ENCODE results near the gene DBP. TPM values are rescaled to one million over a fixed set of nuclear protein-coding genes. Genes with fewer than 3 reads are reported as not detected.
A peak's percentile ranks its signal among the peaks of the same experiment; 100 is the strongest.

Gene DBP
- total RNA-seq, 1 experiment from 2014 or later = 12.6 TPM

DNA sequence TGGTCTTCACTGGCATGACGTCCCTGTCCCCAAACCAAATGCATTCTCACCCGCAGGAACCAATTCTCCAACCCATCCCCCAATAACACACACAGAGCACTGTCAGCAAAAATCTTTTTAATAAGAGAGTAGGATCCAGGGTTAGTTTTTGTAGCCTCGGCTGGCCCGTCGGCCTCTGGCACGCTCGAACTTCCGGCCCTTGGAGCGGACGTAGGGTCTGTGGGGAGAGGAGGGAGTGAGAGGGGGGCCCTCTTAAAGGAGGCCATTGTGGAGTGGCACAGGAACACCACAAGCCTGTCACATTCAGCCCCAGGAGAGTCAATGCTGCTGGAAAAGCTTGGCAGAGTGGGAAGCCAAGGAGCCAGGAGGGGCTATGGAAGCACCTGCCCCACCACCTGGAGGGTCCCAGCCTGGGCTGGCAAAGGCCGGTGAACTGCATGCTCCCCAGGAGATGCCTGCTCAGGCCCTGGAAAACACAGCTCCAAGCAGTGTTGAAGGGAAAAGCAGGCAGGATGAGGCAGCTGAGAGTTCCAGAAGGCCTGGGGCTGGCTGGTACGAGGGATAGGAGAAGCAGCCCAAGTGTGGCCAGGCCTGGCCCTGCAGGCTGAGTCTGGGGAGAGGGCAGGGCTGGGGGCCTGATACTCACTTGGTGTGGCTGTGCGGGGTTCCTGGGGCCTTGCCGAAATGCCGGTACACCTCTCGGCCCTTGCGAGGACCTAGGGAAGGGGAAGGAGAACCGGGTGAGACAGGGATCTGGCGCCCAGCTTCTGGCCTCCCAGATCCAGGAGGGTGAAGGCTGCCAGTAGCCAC lies 21.7 kb downstream of the DBP start:
- H3K23ac ChIP-seq (ENCODE audit: insufficient read length, low read depth, low read length) = no peak overlapping the region
- Mint-ChIP-seq H3K4me3 (peak overlapping the region; percentile 42 to 66), H3K27ac (peak overlapping the region; percentile 89 to 96 (median 89)), H3K4me1 (peaks cover 40 to 54% of the 10 kb centered on the region in 2 experiments), H3K27me3 (ENCODE audit: low read depth) (no peaks in the 10 kb centered on the region; the same call in 1 of the 2 replicates), H3K36me3 (ENCODE audit: insufficient read depth in 1 of 3, low read depth in 3 of 3) (peaks cover 36 to 58% (median 53%) of the 10 kb centered on the region in 3 experiments), H3K9me3 (no peaks in the 10 kb centered on the region; a peak in 2 of 5 replicates)
- H3K27ac ChIP-seq (ENCODE audit: insufficient read length, low read depth, low read length) = peak overlapping the region; percentile 47
- peaks cover 18% of the 10 kb centered on the region for H3K79me2 ChIP-seq (ENCODE audit: insufficient read depth, low read length)
- H3T11ph ChIP-seq (ENCODE audit: low read length) = no peak overlapping the region
- no CpG with 5 or more reads among the region's 19 CpGs for WGBS (ENCODE audit: extremely low coverage, insufficient read length, low lambda C conversion rate)
- H3K9me3 ChIP-seq (ENCODE audit: control insufficient read depth, low read depth, low read length) = no peaks in the 10 kb centered on the region
- no peak overlapping the region for H3K4ac ChIP-seq (ENCODE audit: low read depth, low read length)
- no peak overlapping the region for H4K91ac ChIP-seq (ENCODE audit: insufficient read length, low read depth, low read length)
- H3K9ac ChIP-seq (ENCODE audit: extremely low read depth, insufficient read length, low read length) = no peak overlapping the region
- H3K56ac ChIP-seq (ENCODE audit: insufficient read length, low read depth, low read length) = no peak overlapping the region
- H3K23me2 ChIP-seq (ENCODE audit: insufficient read length, low read depth, low read length, poor library complexity, severe bottlenecking) = peaks cover 10% of the 10 kb centered on the region
- no peak overlapping the region for H2AFZ ChIP-seq (ENCODE audit: low read length)
- DNase-seq = no peak
- H2BK15ac ChIP-seq (ENCODE audit: low read depth, low read length) = no peak overlapping the region
- no peak overlapping the region for H2BK20ac ChIP-seq (ENCODE audit: low read depth, low read length, poor library complexity, severe bottlenecking)
- TF ChIP-seq, protein P1, sequence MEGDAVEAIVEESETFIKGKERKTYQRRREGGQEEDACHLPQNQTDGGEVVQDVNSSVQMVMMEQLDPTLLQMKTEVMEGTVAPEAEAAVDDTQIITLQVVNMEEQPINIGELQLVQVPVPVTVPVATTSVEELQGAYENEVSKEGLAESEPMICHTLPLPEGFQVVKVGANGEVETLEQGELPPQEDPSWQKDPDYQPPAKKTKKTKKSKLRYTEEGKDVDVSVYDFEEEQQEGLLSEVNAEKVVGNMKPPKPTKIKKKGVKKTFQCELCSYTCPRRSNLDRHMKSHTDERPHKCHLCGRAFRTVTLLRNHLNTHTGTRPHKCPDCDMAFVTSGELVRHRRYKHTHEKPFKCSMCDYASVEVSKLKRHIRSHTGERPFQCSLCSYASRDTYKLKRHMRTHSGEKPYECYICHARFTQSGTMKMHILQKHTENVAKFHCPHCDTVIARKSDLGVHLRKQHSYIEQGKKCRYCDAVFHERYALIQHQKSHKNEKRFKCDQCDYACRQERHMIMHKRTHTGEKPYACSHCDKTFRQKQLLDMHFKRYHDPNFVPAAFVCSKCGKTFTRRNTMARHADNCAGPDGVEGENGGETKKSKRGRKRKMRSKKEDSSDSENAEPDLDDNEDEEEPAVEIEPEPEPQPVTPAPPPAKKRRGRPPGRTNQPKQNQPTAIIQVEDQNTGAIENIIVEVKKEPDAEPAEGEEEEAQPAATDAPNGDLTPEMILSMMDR (conservative IDR thresholded peaks at IDR 0.05) = no peak
- no peak overlapping the region for H4K5ac ChIP-seq (ENCODE audit: insufficient read length, low read depth, low read length)
- no peak overlapping the region for H2BK12ac ChIP-seq (ENCODE audit: insufficient read length, low read depth, low read length)
- peaks cover 4% of the 10 kb centered on the region for H3K79me1 ChIP-seq (ENCODE audit: insufficient read depth, low read depth, low read length, poor library complexity, severe bottlenecking)
- H3K4me2 ChIP-seq (ENCODE audit: insufficient read depth, insufficient read length, low read length) = peak overlapping the region; percentile 21
- H2AK5ac ChIP-seq (ENCODE audit: insufficient read length, low read length) = no peak overlapping the region
- H3K18ac ChIP-seq (ENCODE audit: insufficient read length, low read depth, low read length) = no peak overlapping the region
- H2BK5ac ChIP-seq (ENCODE audit: insufficient read length, low read length) = no peak overlapping the region
- no peak overlapping the region; the same call in 1 of the 2 replicates for H3K14ac ChIP-seq (ENCODE audit: insufficient read depth, low read length)
- H4K8ac ChIP-seq (replicated peaks; ENCODE audit: insufficient read length, low read depth, low read length) = no peak overlapping the region
- H3K27me3 ChIP-seq (ENCODE audit: insufficient read depth, low read length) = no peaks in the 10 kb centered on the region
- no peaks in the 10 kb centered on the region for H4K20me1 ChIP-seq (ENCODE audit: control insufficient read depth, insufficient read depth, insufficient read length)
- peaks cover 3% of the 10 kb centered on the region; the same call in 1 of the 2 replicates for H3K4me1 ChIP-seq (ENCODE audit: insufficient read depth, low read length)
- H2BK120ac ChIP-seq (ENCODE audit: low read depth, low read length, poor library complexity, severe bottlenecking) = no peak overlapping the region
